HepG2 (cell line): Measurements from ENCODE around the gene ISCA1. TPM values are rescaled to one million over a fixed set of nuclear protein-coding genes. Genes with fewer than 3 reads are reported as not detected.

Experiments
- ATAC-seq: fragments of 200-7000 bp; cut with Tn5 transposase; 3 replicates; pipeline ENCODE4 v1.9.1; 2020; ENCODE audit warnings: mild to moderate bottlenecking, moderate library complexity
- BruUV-seq: library from RNA; stranded (reverse); fragments of 400-500 nt; replicated peaks from 2 replicates; lab custom pipeline; 2021; lab: Mats Ljungman, UMichigan
- CTCF ChIA-PET: fragments of 300-600 bp; formaldehyde crosslinking; extraction: SDS; loops from one replicate; lab custom pipeline; 2021; ENCODE audit warnings: low total read pairs, inconsistent platforms, low intra/inter-chr PET ratio; lab: Yijun Ruan, JAX
- POLR2A ChIA-PET: fragments of 350-600 bp; sonication (Branson Sonifier 250); formaldehyde crosslinking; loops from one replicate; lab custom pipeline; 2020; ENCODE audit warnings: antibody characterized with exemption, inconsistent platforms; lab: Yijun Ruan, JAX
- DNase-seq: peaks from one replicate; pipeline ENCODE4 v3.0.0-alpha.2; 2015; ENCODE audit warnings: low spot score
- FAIRE-seq: peaks from 3 replicates; lab custom pipeline; 2011; peaks lifted over from hg19 to GRCh38; lab: Jason Lieb, UNC
- H2AFZ ChIP-seq: one replicate; pipeline ENCODE4 v1.6.1; 2011; ENCODE audit warnings: low read length, inconsistent platforms
- H3K27ac ChIP-seq: fragments of 300-600 bp; 3 replicates; pipeline ENCODE4 v1.8.0; 2011; ENCODE audit warnings: mixed run types, mild to moderate bottlenecking, mixed read lengths, low read length, inconsistent platforms; ENCODE audit not compliant: insufficient read depth; ENCODE audit errors: extremely low read length
- H3K27me3 ChIP-seq, 2 experiments: fragments of 200-600 bp in 1 of 2; 2 replicates in 1 of 2; 3 replicates in 1 of 2; pipeline versions ENCODE4 v1.6.0 to v1.8.0; 2011; ENCODE audit warnings: low read length in 2 of 2, mild to moderate bottlenecking in 2 of 2, moderate library complexity in 2 of 2, inconsistent platforms in 1 of 2; ENCODE audit not compliant: insufficient read depth in 2 of 2, control insufficient read depth in 1 of 2
- H3K36me3 ChIP-seq, 2 experiments: fragments of 200-600 bp in 1 of 2; replicated peaks in 1 of 2; 2 replicates in 1 of 2; 3 replicates in 1 of 2; pipeline versions ENCODE4 v1.5.1 to v1.8.0; 2011; ENCODE audit warnings: low read length in 2 of 2, inconsistent platforms in 1 of 2; ENCODE audit not compliant: insufficient read depth in 2 of 2, control insufficient read depth in 1 of 2
- H3K4me1 ChIP-seq: 2 replicates; pipeline ENCODE4 v1.5.1; 2012; ENCODE audit warnings: low read length, inconsistent platforms; ENCODE audit not compliant: insufficient read depth
- H3K4me2 ChIP-seq: 2 replicates; pipeline ENCODE4 v1.6.0; 2011; ENCODE audit warnings: low read depth, low read length, inconsistent platforms
- H3K4me3 ChIP-seq, 3 experiments: fragments of 200-600 bp in 1 of 3; sonication (generic), shearing (Covaris generic) in 1 of 3; replicated peaks in 1 of 3; 2 replicates each; pipeline ENCODE4 v1.5.1; 2011 to 2016; ENCODE audit warnings: low read length in 3 of 3, inconsistent platforms in 2 of 3, low read depth in 2 of 3, mild to moderate bottlenecking in 2 of 3, control low read depth in 1 of 3, mixed read lengths in 1 of 3; ENCODE audit not compliant: insufficient read depth in 1 of 3
- H3K79me2 ChIP-seq: one replicate; pipeline ENCODE4 v1.6.1; 2011; ENCODE audit warnings: low read length, inconsistent platforms; ENCODE audit not compliant: insufficient read depth
- H3K9ac ChIP-seq: 2 replicates; pipeline ENCODE4 v1.6.0; 2011; ENCODE audit warnings: mild to moderate bottlenecking, low read depth, low read length, inconsistent platforms; ENCODE audit not compliant: insufficient read depth
- H3K9me3 ChIP-seq: 2 replicates; pipeline ENCODE4 v1.5.1; 2012; ENCODE audit warnings: mild to moderate bottlenecking, low read length
- H4K20me1 ChIP-seq: 2 replicates; pipeline ENCODE4 v1.6.0; 2011; ENCODE audit warnings: inconsistent platforms, mild to moderate bottlenecking, low read length, moderate library complexity; ENCODE audit not compliant: insufficient read depth
- MED1 ChIP-seq: sonication (generic); formaldehyde crosslinking; IDR thresholded peaks from 2 replicates; pipeline ENCODE4 v1.4.0; 2020; ENCODE audit warnings: missing genetic modification reagents
- NFKBIZ ChIP-seq: IDR thresholded peaks from 2 replicates; pipeline ENCODE4 v1.6.1; 2018; ENCODE audit warnings: missing genetic modification reagents, missing compliant biosample characterization
- RXRA ChIP-seq: sonication (generic); formaldehyde crosslinking; IDR thresholded peaks from 2 replicates; pipeline ENCODE4 v1.5.1; 2020; ENCODE audit warnings: missing genetic modification reagents
- ZKSCAN5 ChIP-seq: sonication (generic); formaldehyde crosslinking; IDR thresholded peaks from 2 replicates; pipeline ENCODE4 v1.5.1; 2020; ENCODE audit warnings: mild to moderate bottlenecking, missing genetic modification reagents
- ZNF782 ChIP-seq: sonication (generic); formaldehyde crosslinking; IDR thresholded peaks from 2 replicates; pipeline ENCODE4 v1.4.0; 2020; ENCODE audit warnings: missing genetic modification reagents, mild to moderate bottlenecking, borderline replicate concordance
- WGBS: methylation state at CpG from one replicate; pipeline ENCODE4 v1.1.6; 2017; ENCODE audit warnings: low lambda C conversion rate; 5-methylcytosine and 5-hydroxymethylcytosine counted together
- in situ Hi-C: cut with HindIII; loops from 2 replicates; pipeline ENCODE4 v1.10.0; 2017; ENCODE audit warnings: low pct_unique_long_range_greater_than_20kb; ENCODE audit not compliant: extremely low pct_ligation_motif_present
- intact Hi-C: fragments of 100-400 bp; cut with micrococcal nuclease; formaldehyde crosslinking; loops from one replicate; pipeline ENCODE4 v1.10.0; 2022; ENCODE audit not compliant: unreplicated experiment
- polyA plus RNA-seq, 8 experiments: library from polyadenylated mRNA; depleted of rRNA in 3 of 8; stranded (reverse) in 7 of 8; unstranded in 1 of 8; fragments of >200 nt; fragmentation: Illumina TruSeq in 4 of 8; extraction: Trizol in 4 of 8; gene quantifications; 2 replicates each; pipeline versions ENCODE4 v1.2.1 to v1.2.3, GENCODE V29; 2011 to 2016; ENCODE audit warnings: low read depth in 4 of 8, missing spikeins in 1 of 8, mixed read lengths in 1 of 8; ENCODE audit not compliant: insufficient read depth in 1 of 8
- total RNA-seq, 5 experiments: library from RNA; depleted of rRNA; stranded (reverse); fragments of >200 nt; fragmentation: Illumina TruSeq; extraction: Trizol; gene quantifications; 2 replicates each; pipeline ENCODE4 v1.2.3, GENCODE V29; 2016; ENCODE audit warnings: low read depth in 1 of 5
- TF ChIP-seq, protein P1 (sequence below): sonication (generic); formaldehyde crosslinking; IDR thresholded peaks from 2 replicates; pipeline ENCODE4 v1.4.0; 2020; ENCODE audit warnings: missing genetic modification reagents
- TF ChIP-seq, protein P2 (sequence below): sonication (generic); formaldehyde crosslinking; IDR thresholded peaks from 2 replicates; pipeline ENCODE4 v1.5.0; 2020; ENCODE audit warnings: missing genetic modification reagents
- TF ChIP-seq, protein P3 (sequence below): IDR thresholded peaks from 2 replicates; pipeline ENCODE4 v1.6.1; 2018; ENCODE audit warnings: missing genetic modification reagents
- TF ChIP-seq, protein P4 (sequence below): sonication (generic); formaldehyde crosslinking; IDR thresholded peaks from 2 replicates; pipeline ENCODE4 v1.8.0; 2022; ENCODE audit warnings: low read depth, missing genetic modification reagents
- TF ChIP-seq, protein P5 (sequence below): IDR thresholded peaks from 2 replicates; pipeline ENCODE4 v1.6.1; 2018; ENCODE audit warnings: missing genetic modification reagents, mild to moderate bottlenecking, missing compliant biosample characterization
- TF ChIP-seq, protein P6 (sequence below): sonication (generic); formaldehyde crosslinking; IDR thresholded peaks from 2 replicates; pipeline ENCODE4 v1.4.0; 2020; ENCODE audit warnings: missing genetic modification reagents

Gene ISCA1
- total and polyA plus RNA-seq, 2 of the 13 experiments (the other 11 are each of a cell fraction or from before 2014, with no cell fraction given): 29.2 to 40.9 TPM

DNA sequence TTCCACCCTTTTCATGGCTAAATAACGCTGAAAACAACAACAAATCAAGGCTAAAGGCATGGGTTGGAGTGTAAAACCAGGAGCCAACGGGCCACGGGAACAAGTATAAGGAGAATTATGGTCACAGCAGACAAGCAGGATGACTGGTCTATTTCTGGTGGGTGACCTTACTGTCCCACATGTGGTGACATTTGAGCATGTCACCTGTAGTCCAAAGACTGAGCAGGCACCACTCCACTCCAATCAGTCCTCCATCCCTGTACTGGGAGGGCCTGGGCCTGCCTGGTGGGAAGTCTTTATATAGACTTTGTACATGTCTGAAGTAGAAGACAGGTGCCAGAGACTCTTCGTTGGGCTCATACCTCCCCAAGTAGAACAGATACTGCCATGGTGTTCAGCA lies 59.7 kb downstream of the ISCA1 start:
- H3K27me3 ChIP-seq: peaks cover 0 to 9% of the 10 kb centered on the region in 2 experiments; a peak in 3 of 5 replicates
- in situ Hi-C loops: no loop called here
- BruUV-seq: no TSS peak
- H3K79me2 ChIP-seq: no peaks in the 10 kb centered on the region
- FAIRE-seq (no peak), DNase-seq (no peak), ATAC-seq (no peak)
- H2AFZ ChIP-seq: no peak overlapping the region
- intact Hi-C loops: no loop called here
- H3K4me3 ChIP-seq: no peak overlapping the region
- WGBS: 30% methylated on average over 4 of the region's 4 CpGs
- H3K36me3 ChIP-seq: no peaks in the 10 kb centered on the region
- H3K4me1 ChIP-seq: no peaks in the 10 kb centered on the region
- no peak overlapping the region for H3K9ac ChIP-seq
- H3K9me3 ChIP-seq: no peaks in the 10 kb centered on the region
- no peak overlapping the region for H3K4me2 ChIP-seq
- no peak overlapping the region for H3K27ac ChIP-seq
- H4K20me1 ChIP-seq: no peaks in the 10 kb centered on the region
- ChIA-PET CTCF (no interaction called here), POLR2A (no interaction called here)
- no peak for TF ChIP-seq NFKBIZ (CRISPR knock-in tag)
- no peak for TF ChIP-seq MED1 (CRISPR knock-in tag)
- TF ChIP-seq, protein P1, sequence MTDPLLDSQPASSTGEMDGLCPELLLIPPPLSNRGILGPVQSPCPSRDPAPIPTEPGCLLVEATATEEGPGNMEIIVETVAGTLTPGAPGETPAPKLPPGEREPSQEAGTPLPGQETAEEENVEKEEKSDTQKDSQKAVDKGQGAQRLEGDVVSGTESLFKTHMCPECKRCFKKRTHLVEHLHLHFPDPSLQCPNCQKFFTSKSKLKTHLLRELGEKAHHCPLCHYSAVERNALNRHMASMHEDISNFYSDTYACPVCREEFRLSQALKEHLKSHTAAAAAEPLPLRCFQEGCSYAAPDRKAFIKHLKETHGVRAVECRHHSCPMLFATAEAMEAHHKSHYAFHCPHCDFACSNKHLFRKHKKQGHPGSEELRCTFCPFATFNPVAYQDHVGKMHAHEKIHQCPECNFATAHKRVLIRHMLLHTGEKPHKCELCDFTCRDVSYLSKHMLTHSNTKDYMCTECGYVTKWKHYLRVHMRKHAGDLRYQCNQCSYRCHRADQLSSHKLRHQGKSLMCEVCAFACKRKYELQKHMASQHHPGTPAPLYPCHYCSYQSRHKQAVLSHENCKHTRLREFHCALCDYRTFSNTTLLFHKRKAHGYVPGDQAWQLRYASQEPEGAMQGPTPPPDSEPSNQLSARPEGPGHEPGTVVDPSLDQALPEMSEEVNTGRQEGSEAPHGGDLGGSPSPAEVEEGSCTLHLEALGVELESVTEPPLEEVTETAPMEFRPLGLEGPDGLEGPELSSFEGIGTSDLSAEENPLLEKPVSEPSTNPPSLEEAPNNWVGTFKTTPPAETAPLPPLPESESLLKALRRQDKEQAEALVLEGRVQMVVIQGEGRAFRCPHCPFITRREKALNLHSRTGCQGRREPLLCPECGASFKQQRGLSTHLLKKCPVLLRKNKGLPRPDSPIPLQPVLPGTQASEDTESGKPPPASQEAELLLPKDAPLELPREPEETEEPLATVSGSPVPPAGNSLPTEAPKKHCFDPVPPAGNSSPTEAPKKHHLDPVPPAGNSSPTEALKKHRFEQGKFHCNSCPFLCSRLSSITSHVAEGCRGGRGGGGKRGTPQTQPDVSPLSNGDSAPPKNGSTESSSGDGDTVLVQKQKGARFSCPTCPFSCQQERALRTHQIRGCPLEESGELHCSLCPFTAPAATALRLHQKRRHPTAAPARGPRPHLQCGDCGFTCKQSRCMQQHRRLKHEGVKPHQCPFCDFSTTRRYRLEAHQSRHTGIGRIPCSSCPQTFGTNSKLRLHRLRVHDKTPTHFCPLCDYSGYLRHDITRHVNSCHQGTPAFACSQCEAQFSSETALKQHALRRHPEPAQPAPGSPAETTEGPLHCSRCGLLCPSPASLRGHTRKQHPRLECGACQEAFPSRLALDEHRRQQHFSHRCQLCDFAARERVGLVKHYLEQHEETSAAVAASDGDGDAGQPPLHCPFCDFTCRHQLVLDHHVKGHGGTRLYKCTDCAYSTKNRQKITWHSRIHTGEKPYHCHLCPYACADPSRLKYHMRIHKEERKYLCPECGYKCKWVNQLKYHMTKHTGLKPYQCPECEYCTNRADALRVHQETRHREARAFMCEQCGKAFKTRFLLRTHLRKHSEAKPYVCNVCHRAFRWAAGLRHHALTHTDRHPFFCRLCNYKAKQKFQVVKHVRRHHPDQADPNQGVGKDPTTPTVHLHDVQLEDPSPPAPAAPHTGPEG (CRISPR knock-in tag): no peak
- TF ChIP-seq ZKSCAN5 (CRISPR knock-in tag): no peak
- no peak for TF ChIP-seq ZNF782 (CRISPR knock-in tag)
- TF ChIP-seq, protein P2, sequence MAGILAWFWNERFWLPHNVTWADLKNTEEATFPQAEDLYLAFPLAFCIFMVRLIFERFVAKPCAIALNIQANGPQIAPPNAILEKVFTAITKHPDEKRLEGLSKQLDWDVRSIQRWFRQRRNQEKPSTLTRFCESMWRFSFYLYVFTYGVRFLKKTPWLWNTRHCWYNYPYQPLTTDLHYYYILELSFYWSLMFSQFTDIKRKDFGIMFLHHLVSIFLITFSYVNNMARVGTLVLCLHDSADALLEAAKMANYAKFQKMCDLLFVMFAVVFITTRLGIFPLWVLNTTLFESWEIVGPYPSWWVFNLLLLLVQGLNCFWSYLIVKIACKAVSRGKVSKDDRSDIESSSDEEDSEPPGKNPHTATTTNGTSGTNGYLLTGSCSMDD (CRISPR knock-in tag): no peak
- TF ChIP-seq, protein P3, sequence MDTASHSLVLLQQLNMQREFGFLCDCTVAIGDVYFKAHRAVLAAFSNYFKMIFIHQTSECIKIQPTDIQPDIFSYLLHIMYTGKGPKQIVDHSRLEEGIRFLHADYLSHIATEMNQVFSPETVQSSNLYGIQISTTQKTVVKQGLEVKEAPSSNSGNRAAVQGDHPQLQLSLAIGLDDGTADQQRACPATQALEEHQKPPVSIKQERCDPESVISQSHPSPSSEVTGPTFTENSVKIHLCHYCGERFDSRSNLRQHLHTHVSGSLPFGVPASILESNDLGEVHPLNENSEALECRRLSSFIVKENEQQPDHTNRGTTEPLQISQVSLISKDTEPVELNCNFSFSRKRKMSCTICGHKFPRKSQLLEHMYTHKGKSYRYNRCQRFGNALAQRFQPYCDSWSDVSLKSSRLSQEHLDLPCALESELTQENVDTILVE: no peak
- TF ChIP-seq, protein P4, sequence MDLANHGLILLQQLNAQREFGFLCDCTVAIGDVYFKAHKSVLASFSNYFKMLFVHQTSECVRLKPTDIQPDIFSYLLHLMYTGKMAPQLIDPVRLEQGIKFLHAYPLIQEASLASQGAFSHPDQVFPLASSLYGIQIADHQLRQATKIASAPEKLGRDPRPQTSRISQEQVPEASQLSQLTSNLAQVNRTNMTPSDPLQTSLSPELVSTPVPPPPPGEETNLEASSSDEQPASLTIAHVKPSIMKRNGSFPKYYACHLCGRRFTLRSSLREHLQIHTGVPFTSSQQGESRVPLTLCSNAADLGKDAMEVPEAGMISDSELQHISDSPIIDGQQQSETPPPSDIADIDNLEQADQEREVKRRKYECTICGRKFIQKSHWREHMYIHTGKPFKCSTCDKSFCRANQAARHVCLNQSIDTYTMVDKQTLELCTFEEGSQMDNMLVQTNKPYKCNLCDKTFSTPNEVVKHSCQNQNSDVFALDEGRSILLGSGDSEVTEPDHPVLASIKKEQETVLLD (CRISPR knock-in tag): no peak
- TF ChIP-seq, protein P5, sequence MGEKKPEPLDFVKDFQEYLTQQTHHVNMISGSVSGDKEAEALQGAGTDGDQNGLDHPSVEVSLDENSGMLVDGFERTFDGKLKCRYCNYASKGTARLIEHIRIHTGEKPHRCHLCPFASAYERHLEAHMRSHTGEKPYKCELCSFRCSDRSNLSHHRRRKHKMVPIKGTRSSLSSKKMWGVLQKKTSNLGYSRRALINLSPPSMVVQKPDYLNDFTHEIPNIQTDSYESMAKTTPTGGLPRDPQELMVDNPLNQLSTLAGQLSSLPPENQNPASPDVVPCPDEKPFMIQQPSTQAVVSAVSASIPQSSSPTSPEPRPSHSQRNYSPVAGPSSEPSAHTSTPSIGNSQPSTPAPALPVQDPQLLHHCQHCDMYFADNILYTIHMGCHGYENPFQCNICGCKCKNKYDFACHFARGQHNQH (CRISPR knock-in tag): no peak
- no peak for TF ChIP-seq RXRA (CRISPR knock-in tag)
- TF ChIP-seq, protein P6, sequence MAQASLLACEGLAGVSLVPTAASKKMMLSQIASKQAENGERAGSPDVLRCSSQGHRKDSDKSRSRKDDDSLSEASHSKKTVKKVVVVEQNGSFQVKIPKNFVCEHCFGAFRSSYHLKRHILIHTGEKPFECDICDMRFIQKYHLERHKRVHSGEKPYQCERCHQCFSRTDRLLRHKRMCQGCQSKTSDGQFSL (CRISPR knock-in tag): no peak
